ENCODE measurements around the gene FMN2.
A peak's percentile ranks its signal among the peaks of the same experiment; 100 is the strongest.
"Not testable (repeated sequence)": the region's sequence is repeated elsewhere in the genome, so short reads cannot be mapped to it uniquely, and the experiment has no call there.

Gene FMN2

GRCh38 chr1:240145120-240145519 is 53.4 kb downstream of the FMN2 start:
- DNase-seq, result no peak

DNA sequence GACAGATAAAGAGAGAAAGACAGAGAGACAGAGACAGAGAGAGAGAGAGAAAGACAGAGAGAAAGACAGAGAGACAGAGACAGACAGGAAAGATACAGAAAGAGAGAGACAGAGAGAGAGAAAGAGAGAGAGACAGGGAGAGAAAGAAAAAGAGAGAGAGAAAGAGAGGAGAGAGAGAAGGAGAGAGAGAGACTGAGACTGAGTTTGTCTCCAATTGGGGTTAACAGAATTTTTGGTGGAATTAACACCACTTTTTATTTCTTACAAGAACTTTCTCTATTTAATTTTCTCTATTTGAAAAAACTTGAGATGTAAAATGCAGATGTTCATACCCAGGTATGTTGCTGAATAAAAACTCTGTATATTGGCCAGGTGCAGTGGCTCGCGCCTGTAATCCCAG is 56.6 kb downstream of the FMN2 start:
- DNase-seq, result no peak

GRCh38 chr1:240149484-240150094 is 57.9 kb downstream of the FMN2 start:
- peak; percentile 43 for DNase-seq

DNA sequence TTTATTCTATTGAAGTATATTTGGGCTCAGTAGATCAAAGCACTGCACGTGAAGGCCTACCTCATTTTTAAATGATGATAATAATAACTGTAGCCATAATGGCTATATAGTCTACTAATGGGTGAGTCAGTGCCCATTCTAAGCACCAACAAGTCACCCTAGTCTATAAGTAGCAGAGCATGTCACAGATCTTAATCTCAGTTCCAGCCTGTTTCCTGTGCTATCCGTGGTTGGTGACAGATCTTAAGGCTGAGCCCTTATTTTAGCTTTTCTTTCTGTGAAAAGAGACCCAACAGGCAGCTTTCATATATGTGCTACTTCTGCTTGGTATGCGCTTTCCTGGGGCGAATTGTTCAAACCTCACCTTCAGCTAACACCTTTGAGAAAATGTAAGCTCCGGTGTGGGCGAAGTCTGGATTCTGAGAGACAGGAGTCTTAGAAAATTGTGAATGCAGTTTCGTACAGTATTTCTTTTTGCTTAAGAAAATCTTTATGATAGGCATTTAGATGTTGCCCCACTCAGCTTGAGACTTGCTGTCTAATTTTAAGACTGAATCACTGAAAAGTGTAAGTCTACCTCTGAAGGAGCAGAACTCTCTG is 59.6 kb downstream of the FMN2 start:
- DNase-seq, result no peak

GRCh38 chr1:240152611-240153297 is 61.1 kb downstream of the FMN2 start:
- no peak for DNase-seq

GRCh38 chr1:240155605-240156004 is 63.9 kb downstream of the FMN2 start:
- no peak for DNase-seq

GRCh38 chr1:240164742-240165141 is 73.1 kb downstream of the FMN2 start:
- DNase-seq, result no peak

DNA sequence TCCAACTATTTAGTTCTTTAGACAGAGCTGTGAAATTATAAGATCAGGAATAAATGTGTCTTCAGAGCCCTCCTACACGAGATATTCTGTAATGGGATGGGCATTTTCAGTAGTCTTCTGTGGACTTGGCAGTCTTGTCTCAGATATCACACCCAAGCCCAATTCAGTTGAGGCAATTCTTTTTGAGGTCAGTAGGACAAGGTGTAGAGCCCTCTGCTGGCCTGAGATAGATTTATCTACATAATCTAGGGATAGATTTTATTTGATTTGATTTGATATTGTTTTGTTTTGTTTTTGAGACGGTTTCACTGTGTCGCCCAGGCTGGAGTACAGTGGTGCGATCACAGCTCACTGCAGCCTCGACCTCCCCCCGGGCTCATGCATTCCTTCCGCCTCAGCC is 77.5 kb downstream of the FMN2 start:
- DNase-seq, result no peak

GRCh38 chr1:240170266-240170665 is 78.6 kb downstream of the FMN2 start:
- DNase-seq, result no peak

DNA sequence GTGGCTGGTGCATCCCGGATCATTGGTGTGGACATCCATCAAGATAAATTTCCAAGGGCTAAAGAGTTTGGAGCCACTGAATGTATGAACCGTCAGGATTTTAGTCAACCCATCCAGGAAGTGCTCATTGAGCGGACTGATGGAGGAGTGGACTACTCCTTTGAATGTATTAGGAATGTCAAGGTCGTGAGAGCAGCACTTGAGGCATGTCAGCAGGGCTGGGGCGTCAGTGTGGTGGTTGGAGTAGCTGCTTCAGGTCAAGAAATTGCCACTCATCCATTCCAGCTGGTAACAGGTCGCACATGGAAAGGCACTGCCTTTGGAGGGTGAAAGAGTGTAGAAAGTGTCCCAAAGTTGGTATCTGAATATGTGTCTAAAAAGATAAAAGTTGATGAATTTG is 79.1 kb downstream of the FMN2 start:
- DNase-seq, result no peak

GRCh38 chr1:240171907-240172306 is 80.2 kb downstream of the FMN2 start:
- no peak for DNase-seq

GRCh38 chr1:240173836-240174235 is 82.2 kb downstream of the FMN2 start:
- DNase-seq, result no peak

DNA sequence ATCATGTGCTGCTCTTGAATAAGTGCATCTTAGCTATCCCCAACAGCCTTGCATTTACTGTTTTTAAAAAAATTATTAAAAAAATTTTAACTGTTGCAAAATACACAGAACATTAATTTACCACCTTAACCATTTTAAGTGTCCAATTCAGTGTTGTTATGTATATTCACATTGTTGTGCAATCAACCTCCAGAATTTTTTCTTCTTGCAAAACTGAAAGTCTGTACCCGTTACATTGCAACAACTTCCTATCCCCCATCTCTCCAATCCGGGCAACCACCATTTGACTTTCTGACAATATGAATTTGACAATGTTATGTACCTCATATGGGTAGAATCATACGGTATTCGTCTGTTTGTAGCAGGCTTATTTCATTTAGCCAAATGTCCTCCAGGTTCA is 83.1 kb downstream of the FMN2 start:
- DNase-seq, result no peak

GRCh38 chr1:240178366-240178765 is 86.7 kb downstream of the FMN2 start:
- no peak for DNase-seq

DNA sequence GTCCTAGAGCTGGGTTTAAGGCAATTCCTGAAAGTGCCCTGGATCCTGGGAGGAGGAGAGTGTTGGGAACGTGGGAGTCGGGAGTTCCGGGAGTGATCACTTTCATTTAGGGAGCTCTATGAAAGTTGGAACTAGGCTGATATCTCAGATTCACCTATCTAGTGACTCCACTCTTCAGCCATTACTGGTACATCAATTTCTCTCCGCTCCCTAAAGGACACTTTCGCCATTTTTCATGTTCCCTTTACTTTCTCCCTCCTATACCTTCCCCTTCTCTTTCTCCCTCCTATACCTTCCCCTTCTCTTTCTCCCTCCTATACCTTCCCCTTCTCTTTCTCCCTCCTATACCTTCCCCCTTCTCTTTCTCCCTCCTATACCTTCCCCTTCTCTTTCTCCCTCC is 93.0 kb downstream of the FMN2 start:
- not testable (repeated sequence) for DNase-seq

- DNase-seq, result no peak
Observed at GRCh38 chr1:240188139-240188538, 96.5 kb downstream of the FMN2 start.

- DNase-seq, result peak; percentile 15
Observed at GRCh38 chr1:240189386-240189989, 97.8 kb downstream of the FMN2 start.

DNA sequence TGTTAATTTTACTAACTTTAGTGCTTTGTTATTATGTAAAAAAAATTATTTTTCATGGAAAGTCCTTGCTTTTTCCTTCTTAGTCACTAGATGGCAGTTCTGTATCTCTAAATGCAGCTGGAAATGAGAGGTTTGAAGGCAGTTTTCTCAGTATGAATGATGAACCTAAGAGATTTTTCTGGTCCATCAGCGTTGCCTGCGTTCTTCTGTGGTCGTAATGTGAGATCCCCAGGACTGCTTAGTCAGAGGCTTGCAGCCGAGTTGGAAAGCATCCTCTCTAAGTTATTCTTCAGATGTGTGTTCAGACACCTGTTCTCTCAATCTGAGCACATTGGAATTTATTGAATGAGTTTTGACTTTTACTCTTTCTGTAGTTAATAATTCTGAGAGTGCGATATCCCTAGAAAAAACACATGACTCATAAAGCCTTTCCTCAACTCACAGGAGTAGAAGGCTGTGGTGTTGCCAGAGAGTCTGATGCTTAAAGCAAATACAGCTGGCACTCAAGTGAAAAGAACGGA is 99.3 kb downstream of the FMN2 start:
- peak; percentile 61 for DNase-seq

GRCh38 chr1:240192851-240193250 is 101.2 kb downstream of the FMN2 start:
- no peak for DNase-seq

GRCh38 chr1:240193679-240194078 is 102.0 kb downstream of the FMN2 start:
- no peak for DNase-seq

GRCh38 chr1:240194120-240194519 is 102.4 kb downstream of the FMN2 start:
- no peak for DNase-seq

DNA sequence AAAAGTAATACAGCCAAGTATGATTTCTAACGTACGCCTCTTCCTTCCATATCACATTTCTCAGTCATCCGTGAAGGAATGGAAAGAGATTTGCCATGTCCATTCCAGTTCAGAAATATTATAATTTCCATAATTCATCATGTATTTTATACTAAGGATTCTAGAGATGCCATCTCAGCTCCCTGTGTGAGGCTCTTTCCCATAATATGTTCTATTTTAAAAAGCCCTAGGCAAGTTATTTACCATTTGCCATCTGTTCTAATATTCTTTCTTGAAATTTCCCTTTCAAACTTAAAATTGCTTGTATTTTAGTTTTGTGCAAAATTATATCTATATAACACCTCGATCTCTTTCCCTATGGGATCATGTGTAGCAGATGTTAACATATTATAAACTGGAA is 106.7 kb downstream of the FMN2 start:
- DNase-seq, result no peak

DNA sequence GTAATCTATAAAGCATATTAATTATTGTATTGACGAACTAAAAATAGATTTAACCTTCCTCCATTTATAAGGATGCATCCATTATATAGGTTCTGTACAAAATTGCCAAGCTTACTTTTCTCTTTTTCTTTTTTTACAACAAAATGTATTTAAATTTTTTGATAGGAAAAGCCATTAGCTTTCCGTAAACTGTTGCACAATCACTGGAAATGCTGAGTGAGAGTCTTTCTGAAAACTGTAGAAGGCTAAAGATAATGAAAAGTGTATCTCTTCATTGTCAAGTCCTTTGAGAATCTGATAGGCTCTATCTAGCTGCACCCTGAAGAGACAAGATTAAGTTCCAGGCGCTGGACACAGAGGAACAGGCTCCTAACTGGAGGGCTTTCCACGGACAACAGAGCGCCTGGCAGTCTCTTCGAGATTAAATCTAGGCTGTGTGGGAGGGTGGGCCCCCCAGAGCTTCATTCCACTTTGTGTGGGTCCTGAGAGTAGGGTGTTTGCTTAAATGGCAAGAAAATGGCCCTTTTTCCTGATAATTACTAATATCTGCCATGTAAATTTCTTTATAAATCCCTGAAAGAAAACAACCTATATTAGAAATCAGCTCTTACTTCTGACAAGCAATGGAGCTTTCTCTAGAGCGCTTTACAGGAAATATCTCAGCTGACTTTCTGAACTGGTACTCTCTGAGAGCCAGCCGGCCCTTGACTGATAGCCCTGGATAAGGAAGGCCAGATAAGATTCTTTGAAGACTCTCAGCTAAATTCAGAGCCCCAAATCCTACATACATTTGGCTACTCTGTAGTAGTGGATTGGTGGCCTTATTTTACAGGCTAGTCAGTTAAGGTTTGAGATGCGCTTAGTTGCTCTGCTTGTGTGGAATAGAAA is 108.3 kb downstream of the FMN2 start:
- DNase-seq, result no peak

Data from NCI-H510A treated with DMSO at 0.1 percent for 48 hours (cell line).